ENCODE data around the gene TKTL2.
A peak's percentile ranks its signal among the peaks of the same experiment; 100 is the strongest.

TKTL2 gene

GRCh38 chr4:163473576-163473975, at the start of gene TKTL2:
TSS of gene TKTL2 (minus strand) at chr4:163473754. CDS start at chr4:163473734, 20 bp downstream.
- DNase-seq (ENCODE audit: low read depth in 2 of 3, low spot score in 1 of 3), result no peak

- no peak for DNase-seq (ENCODE audit: low read depth in 2 of 3, low spot score in 1 of 3)
These were observed 41.6 kb upstream of the TKTL2 start for GRCh38 chr4:163515198-163515597.

GRCh38 chr4:163505374-163505773, 31.8 kb upstream of the TKTL2 start:
- no peak for DNase-seq (ENCODE audit: low read depth in 2 of 3, low spot score in 1 of 3)

- no peak for DNase-seq (ENCODE audit: low read depth in 2 of 3, low spot score in 1 of 3)
These were observed 27.0 kb upstream of the TKTL2 start for GRCh38 chr4:163500586-163500985.

GRCh38 chr4:163495900-163496299, 22.3 kb upstream of the TKTL2 start:
- no peak for DNase-seq (ENCODE audit: low read depth in 2 of 3, low spot score in 1 of 3)

GRCh38 chr4:163494360-163495241, 21.0 kb upstream of the TKTL2 start, which contains the start of gene TMA16:
TSS of gene TMA16 (plus strand) at chr4:163494690. CDS start at chr4:163494802, 112 bp downstream.
- peak; percentile 79 to 90 (median 82) for DNase-seq (ENCODE audit: low read depth in 2 of 3, low spot score in 1 of 3)

- DNase-seq (ENCODE audit: low read depth in 2 of 3, low spot score in 1 of 3), result no peak
These were observed 20.2 kb upstream of the TKTL2 start for GRCh38 chr4:163493643-163494359.

GRCh38 chr4:163492951-163493504, 19.5 kb upstream of the TKTL2 start:
- no peak for DNase-seq (ENCODE audit: low read depth in 2 of 3, low spot score in 1 of 3)

- no peak for DNase-seq (ENCODE audit: low read depth in 2 of 3, low spot score in 1 of 3)
These were observed 16.4 kb upstream of the TKTL2 start for GRCh38 chr4:163489929-163490328.

- DNase-seq (ENCODE audit: low read depth in 2 of 3, low spot score in 1 of 3), result no peak
These were observed 12.8 kb upstream of the TKTL2 start for GRCh38 chr4:163486321-163486720.

GRCh38 chr4:163485589-163485988, 12.0 kb upstream of the TKTL2 start:
- DNase-seq (ENCODE audit: low read depth in 2 of 3, low spot score in 1 of 3), result no peak

GRCh38 chr4:163484906-163485305, 11.4 kb upstream of the TKTL2 start:
- DNase-seq (ENCODE audit: low read depth in 2 of 3, low spot score in 1 of 3), result peak in 2 of 3 donors; percentile 33 to 47

- no peak for DNase-seq (ENCODE audit: low read depth in 2 of 3, low spot score in 1 of 3)
These were observed 8.6 kb upstream of the TKTL2 start for GRCh38 chr4:163482190-163482589.

- no peak for DNase-seq (ENCODE audit: low read depth in 2 of 3, low spot score in 1 of 3)
These were observed 3.3 kb upstream of the TKTL2 start for GRCh38 chr4:163476761-163477438.

- no peak for DNase-seq (ENCODE audit: low read depth in 2 of 3, low spot score in 1 of 3)
These were observed 473 bp upstream of the TKTL2 start for GRCh38 chr4:163474027-163474426.

GRCh38 chr4:163473130-163473529, 424 bp downstream of the TKTL2 start:
- no peak for DNase-seq (ENCODE audit: low read depth in 2 of 3, low spot score in 1 of 3)

- DNase-seq (ENCODE audit: low read depth in 2 of 3, low spot score in 1 of 3), result no peak
These were observed 3.2 kb downstream of the TKTL2 start for GRCh38 chr4:163470391-163470790.

GRCh38 chr4:163467082-163467770, 6.3 kb downstream of the TKTL2 start:
- DNase-seq (ENCODE audit: low read depth in 2 of 3, low spot score in 1 of 3), result no peak

GRCh38 chr4:163462556-163462955, 11.0 kb downstream of the TKTL2 start:
- DNase-seq (ENCODE audit: low read depth in 2 of 3, low spot score in 1 of 3), result no peak

- no peak for DNase-seq (ENCODE audit: low read depth in 2 of 3, low spot score in 1 of 3)
These were observed 24.9 kb downstream of the TKTL2 start for GRCh38 chr4:163448540-163449203.

Data from stimulated activated CD4-positive, alpha-beta T cell treated with anti-CD3 and anti-CD28 coated beads, Interleukin-12 subunit alpha, Interleukin-12 subunit beta, amount 100 ng/mL, for 48 hours (primary cell).